ENCODE results near the gene LDAH.

The LDAH gene

DNA sequence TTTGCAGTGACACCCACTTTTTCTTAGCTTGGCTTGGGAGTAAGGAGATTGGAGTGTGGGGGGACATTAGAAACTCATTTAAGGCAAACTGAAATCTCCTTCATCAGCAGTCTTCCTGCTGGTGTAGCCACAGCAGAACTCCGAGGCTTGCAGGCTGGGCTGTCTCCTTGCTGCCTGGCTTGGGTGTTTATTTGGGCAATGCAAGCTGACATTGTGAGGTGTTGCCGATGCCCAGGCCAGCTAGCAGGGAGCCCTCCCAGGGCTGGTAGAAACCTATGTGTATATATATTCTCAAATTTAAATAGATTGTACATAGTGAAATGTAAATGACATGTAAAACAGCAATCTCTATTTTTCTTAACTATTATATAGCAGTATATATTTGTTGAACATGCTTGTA lies 144.1 kb downstream of the LDAH start:
- DNase-seq = no peak

DNA sequence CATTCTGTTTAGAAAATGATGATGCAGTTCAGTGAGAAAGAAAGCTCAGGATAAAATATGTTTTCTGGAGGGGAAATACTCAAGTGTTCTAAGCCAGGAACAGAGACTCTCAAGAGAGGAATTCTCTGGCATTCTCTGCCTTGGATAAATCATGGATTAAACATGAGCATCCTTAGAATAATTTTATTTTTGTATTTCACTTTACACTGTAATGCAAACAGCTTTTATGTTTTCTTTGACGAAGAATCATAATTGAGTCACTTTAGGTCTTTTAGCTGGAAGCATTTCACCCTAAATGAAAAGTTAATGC lies 144.9 kb downstream of the LDAH start:
- DNase-seq = no peak

DNA sequence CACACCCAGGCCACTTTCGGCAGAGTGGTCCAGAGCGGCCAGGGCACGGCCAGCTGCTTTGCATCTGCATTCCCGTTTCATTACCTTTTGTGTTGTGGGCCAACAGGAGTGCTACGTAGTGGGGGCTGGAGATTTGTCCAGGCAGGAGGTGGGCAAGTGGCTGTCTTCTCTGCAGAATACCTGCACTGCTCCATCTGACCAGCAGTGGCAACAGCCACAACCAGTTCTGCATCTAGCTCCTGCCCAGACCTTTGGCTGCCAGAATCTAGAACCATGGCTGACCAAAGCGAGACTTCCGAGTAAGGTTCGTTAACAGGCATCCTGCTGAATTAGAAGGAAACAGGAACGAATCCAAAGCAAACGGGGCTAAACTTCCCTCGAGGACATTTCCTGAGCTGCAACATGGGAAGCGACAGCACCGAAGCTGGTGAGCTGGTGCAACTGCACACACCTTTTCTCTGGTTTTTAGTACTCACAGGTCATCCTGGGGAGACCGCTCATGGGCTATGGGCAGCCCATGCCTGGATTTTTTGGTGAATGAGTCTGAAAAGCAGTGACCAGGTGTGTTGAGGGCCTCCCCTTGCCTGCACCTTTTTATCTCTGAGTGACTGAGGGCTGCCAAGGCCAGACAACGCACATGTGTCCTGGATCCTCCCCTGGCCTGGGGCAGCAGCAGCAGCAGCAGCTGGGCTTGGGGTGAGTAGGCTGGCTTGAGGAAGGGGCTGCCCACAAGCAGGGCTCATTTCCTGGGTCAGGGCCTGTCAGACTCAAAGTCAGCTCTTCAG lies 145.4 kb downstream of the LDAH start:
- no peak for DNase-seq

DNA sequence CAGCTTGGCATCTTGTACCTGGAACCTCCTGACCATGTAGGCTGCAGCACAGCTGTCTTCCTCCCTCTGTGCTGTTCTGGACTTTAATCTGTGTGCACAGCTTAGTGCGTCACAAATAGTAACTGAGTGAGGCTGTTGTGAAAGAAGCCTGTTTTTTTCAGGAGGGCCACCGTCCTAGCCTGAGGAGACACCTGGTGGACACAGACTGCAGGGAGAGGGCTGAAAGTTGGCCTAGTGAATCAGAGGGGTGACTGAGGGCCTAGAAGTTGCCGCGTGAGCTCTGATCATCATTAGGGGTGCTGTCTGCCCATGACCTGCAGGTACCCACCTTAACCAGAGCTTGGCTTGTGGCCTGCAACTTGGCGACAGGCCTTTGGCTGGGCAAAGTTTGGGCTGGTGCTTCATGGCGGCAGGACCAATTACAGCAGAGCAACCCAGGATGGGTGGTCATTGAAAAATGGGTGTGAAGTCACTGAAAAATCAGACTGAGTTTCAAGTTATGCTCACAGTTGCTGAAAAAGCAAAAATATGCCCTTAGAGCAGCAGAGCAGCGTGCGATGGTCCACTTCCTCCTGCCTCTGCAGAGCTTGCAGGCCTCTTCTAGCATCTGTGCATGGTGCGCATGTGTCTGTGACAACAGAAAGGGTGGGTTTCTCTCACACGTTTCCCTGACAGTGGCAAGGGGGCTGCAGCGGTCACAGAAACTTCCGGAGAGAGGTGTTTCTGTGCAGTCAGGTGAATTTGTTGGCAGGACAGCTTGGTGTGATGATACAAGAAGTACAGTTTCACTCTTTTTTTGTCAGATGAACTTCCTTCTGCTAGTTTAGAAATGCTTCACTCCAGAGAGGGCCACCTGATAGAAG lies 146.3 kb downstream of the LDAH start:
- no peak for DNase-seq

DNA sequence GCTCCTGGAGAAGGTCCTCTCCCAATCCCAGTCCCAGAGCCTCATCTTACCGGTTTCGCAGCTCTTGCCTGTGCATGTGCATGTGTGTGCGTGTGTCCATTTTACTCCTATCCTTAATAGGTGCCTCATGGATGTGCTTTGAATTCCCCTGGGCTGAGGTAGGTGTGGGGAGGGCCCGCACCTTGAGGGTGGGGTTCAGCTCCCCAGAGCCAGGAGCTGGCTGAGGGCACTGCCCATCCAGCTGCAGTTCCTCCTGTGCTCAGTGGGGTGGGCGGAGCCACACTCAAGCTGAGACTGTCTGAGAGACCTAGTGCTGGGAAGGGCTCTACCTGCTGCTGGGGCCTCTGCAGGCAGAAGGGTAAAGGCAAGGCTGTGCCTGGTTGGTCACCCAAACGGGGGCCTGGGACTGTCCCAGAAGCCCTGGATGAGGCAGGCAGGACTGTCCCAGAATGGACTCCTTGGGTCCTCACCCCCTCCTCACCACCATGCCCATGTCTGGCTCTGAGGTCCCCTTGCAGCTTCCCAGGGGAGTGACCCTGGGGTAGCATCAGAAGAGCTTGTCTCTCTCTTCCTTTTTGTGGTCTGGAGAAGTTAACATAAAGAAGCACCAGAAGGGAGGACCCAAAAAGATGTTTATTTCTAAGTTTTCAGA lies 147.1 kb downstream of the LDAH start:
- no peak for DNase-seq

DNA sequence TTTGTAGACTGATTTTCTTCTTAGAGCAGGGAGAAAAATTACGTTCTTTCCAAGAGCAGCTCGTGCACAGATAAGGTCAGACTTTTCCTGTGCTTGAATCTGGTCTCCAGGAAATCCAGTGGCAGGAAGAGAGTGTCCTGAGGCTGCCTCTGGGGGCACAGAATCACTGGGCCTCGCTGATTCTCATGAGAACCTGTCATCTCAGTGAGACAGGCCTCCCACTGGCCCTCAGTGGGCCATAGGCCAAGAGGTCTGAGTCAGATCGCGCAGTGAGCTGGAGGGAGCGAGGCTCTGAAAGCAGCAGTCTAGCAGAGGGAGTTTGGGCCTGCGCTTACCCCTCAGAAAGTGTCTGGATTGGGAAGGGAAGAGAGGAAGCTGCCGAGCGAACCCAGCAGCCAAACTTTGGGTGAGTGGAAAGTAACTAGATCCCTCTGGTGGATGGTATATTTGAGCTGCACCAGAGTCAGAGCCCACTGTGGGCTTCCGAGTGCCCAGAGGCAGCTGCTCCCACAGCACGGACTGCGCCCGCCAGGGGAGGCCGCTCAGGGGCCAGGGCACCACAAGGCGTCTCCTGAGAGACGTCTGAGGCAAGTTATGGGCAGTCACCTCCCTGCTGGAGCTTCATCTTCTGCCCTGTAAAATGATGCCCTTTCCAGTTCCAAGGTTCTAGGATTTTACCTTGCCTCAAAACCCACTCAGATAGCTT lies 147.8 kb downstream of the LDAH start:
- no peak for DNase-seq

DNA sequence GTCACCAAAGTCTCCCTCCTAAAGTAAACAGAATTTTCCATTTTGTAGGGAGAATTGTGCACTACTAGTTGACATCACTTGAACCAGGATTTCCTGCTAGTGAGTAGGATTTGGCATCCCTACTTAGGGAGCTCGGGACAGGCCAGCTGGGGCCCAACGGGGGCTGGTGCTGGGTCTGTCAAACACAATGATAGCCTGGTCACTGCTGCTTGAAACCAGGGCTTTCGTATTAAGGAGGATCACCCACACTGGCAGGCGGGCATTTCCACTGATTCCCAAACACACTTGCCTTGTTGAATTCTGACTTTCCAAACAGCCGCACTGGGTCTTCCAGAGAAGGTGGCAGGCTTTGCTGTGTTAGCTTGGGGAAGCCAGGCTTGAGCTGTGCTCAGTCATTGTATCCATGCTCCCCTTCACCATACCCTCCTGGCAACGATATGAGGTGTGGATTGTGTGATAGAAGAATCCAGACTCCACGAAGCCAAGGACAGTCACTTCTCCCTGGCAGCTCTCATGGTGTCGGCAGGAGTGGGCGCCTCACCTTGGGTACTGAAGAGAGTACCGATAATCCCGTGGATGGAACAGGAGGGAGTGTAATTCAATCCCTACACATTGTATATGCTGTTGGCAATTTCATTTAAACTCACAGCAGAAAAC lies 148.5 kb downstream of the LDAH start:
- DNase-seq = no peak

DNA sequence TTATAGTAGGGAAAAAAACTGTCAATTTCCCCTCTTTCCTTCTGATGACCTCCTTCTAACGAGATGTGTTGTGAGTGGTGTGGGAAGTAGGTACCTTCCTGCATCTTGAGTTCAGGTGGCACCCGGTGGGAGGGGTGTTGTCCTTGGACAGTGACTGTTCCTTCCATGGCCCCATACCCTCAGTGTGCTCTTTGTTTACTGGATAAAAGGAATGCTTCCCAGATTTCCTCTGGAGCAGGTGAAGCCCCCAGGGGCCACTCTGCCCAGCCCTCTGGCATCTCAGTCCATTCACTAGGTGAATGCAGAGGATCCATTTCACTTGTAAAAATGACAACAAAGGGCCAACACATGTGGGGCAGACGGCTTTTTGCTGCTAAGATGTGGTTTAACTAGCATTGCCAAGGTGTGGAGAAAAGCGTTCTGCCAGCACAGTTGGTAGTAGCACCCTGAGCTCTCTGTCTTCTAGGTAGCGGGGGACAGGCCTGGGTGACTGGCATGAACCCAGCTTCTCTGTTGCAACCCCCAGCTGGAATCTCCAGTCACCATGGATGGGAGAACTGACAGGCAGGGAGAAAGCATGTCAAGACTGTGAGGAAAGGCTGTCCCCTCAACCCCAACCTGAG lies 149.1 kb downstream of the LDAH start:
- no peak for DNase-seq

DNA sequence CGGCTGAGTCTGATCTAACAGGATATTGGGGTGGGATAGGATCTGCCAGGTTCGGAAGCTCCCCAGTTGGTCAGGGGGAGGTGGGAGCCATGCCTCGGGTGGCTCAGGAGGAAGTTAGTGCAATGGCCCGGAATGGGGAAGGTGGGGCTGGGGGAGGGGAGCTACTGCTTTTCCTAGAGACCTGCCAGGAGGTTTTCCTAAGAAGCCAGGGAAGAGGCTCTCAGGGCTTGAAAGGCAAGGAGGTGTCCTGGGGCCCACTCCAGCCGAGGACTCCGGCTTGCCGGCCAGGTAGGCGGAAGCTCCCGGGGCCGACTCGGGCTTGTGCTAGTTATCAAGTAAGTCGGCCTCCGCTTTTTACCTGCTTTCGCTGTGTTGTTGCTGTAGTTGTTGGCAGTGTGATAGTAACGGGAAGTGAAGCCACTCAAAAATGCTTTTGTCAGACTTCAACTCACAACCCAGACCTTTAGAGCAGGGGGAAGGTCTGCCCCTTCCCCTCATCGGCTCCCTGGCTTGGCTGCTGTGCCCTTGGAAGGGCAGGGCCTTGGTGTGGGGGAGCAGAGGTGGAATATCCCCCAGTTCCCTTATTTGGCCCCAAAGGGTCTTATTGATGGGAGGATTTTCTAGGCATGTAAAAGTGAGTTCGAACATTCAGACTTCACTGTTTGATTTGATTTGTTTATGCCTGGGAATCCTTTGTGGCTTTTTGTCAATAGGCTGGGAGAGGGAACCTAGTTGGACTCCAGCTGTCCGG lies 150.5 kb downstream of the LDAH start:
- DNase-seq = no peak

DNA sequence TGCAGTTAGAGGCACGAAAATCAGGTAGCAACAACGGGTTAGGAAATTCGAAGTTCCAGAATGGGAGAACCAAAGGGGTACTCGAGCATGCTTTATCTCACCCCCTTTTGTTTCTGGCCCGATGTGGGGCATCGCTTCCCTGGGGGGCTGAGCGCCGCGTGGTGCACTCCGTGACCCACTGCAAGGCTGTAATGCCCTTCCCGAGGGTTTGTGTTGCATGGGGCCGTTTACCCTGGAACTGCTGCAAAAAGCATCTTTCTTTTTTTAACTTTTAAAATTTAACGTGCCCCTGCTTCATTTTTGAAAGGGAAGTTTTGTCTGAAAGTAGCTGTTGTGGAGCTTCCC lies 151.2 kb downstream of the LDAH start:
- no peak for DNase-seq

DNA sequence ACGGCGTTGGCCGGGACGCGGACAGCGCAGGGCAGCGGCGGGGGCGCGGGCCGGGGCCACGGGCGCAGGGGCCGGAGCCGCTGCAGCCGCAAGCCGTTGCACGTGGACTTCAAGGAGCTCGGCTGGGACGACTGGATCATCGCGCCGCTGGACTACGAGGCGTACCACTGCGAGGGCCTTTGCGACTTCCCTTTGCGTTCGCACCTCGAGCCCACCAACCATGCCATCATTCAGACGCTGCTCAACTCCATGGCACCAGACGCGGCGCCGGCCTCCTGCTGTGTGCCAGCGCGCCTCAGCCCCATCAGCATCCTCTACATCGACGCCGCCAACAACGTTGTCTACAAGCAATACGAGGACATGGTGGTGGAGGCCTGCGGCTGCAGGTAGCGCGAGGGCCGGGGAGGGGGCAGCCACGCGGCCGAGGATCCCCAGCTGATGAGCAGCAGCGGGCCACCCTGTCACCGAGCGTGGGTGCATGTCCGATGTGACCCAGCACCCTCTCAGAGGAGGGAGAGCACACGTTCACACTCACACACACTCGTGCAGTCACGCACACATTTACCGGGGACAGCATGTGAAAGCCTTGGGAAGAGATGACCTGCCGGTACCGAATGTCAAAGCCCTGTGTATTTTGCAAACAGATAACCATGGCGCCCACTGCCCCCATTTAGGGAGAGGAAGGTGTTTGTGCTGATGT lies 151.7 kb downstream of the LDAH start:
- no peak for DNase-seq

DNA sequence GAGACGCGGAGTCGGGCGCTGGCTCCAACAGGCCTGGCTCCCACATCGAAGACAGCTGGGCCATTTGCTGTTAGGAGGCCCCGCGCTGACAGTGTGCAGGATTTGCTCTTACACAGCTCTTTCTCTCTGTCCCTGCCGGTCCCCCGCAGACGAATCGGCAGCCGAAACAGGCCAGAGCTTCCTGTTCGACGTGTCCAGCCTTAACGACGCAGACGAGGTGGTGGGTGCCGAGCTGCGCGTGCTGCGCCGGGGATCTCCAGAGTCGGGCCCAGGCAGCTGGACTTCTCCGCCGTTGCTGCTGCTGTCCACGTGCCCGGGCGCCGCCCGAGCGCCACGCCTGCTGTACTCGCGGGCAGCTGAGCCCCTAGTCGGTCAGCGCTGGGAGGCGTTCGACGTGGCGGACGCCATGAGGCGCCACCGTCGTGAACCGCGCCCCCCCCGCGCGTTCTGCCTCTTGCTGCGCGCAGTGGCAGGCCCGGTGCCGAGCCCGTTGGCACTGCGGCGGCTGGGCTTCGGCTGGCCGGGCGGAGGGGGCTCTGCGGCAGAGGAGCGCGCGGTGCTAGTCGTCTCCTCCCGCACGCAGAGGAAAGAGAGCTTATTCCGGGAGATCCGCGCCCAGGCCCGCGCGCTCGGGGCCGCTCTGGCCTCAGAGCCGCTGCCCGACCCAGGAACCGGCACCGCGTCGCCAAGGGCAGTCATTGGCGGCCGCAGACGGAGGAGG lies 152.4 kb downstream of the LDAH start:
- DNase-seq = no peak

DNA sequence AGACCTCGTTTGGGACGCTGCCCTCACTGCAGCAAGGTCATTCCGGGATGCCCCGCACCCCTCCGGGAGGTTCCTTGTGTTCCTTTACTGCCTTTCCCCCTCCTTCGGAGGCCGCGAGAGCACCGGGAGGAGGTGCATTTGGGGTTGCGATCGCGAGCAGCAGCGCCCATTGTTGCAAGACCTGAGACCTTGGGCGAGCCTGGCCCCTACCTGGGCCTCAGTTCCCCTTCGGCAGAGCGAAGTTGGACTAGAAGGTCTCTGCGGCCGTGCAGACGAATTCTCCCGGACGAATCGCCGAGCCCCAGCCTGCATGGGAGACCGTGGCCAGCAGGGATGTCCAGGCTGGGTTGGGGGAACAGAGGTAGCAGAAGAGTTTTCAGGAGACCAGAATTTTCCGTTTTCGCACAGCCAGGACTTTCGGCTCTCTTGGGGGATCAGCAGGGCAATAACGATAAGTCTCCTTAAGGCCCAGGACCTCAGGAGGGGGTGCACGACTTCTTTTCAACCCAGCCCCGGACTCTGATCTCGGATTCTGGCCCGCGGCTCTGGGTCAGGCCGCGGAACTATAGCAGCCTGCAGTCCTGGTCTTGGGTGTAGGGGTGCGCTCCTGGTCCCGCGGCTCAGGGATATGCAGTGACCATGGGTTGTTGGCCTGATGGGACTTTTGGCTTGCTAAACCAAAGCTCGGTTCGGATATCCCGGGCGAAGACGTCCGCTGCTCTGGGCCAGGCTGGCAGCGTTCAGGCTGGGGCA lies 153.2 kb downstream of the LDAH start:
- no peak for DNase-seq

DNA sequence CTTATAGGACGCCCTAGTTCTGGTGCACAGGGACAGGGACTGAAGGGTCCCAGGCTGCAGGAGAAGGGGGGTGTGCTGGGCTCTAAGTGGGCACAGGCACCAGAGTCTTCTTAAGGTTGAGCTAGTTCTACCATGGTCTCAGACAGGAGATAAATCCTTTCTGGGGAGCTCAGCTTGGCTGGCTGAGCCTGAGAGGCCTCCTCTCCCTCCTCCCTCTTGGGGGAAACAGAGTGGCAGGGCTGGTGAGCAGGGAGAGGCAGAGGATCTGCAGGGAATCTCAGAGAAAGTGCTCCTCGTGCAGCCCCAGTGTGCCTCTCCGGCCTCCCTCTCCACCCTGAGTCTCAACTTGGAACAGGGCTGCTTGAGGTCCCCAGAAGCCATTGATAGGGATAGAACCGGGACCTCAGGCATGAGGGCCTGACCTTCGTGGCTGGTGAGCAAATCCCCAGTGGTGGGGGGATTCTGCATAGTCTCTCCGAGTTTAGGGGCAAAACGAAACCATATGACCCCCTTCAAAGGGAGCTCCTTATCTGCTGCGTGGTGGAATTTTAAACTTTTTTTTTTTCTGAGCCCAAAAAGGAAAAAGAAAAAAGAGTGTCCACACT lies 153.9 kb downstream of the LDAH start:
- no peak for DNase-seq

DNA sequence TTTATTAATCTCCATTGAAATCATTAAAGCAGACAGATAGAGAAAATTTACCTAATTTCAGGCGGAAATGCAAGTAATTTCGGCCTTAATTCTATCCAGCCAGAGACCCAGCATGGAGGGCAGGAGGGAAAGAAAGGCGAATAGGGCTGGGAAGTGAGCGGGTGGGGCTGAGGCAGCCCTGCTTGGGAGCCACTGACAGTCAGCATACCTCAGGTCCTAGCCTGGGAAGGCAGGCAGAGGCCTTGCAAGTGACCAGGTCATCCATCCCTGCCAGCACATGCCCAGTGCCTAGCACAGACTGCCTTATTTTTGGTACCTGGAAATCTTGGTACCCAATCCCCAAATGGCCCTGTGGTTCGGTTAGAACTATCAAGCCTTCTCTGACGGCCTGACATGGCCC lies 154.4 kb downstream of the LDAH start:
- no peak for DNase-seq

DNA sequence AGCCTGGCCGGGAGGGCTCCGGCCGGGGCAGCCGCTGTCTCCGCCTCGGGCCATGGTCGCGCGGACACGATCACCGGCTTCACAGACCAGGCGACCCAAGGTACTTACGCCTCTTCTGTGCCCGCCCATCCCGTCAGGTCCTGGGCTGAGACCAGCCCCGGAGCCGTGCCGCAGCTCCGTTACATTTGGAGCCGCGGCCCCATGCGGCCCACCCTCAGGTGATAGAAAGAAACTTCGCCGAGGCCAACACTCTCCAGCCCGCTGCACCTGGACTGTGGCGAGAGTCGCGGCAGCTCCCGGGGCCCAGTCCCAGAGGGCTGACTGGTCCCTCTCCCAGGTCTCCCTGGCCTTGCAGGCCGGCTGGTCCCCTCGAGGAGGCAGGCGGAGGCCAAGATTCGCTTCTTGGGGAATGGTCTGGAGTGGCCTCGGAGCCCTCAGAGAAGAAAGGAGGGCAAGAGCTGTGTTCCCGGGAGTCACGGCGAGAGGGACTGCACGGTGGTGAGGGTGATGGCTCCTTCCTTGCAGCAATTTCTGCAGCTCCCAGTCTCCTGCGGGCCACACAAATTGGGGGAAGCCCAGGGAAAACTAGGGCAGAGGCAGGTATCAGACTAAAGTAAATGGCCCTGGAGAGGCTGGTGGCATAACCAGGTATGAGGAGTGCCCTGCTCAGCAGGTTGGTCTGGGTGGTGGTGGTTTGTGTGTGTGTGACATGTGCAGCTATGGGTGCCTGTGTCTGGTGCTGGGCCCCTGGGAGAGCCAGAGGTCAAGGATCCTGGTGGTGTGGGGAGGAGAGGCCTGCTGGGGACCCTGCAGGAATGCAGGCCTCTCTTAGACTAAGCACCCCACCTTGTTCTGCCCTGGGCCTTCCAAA lies 155.1 kb downstream of the LDAH start:
- no peak for DNase-seq

DNA sequence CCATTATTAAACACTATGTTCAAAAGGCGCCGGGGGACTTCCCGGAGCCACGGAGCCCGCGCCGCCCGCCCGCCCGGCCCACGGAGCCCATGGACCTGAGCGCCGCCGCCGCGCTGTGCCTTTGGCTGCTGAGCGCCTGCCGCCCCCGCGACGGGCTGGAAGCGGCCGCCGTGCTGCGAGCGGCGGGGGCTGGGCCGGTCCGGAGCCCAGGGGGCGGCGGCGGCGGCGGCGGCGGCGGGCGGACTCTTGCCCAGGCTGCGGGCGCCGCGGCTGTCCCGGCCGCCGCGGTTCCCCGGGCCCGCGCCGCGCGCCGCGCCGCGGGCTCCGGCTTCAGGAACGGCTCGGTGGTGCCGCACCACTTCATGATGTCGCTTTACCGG lies 155.8 kb downstream of the LDAH start:
- DNase-seq = no peak
